IMR-90 (cell line): ENCODE data around the gene CYB5A. TPM values are rescaled to one million over a fixed set of nuclear protein-coding genes. Genes with fewer than 3 reads are reported as not detected.
A peak's percentile ranks its signal among the peaks of the same experiment; 100 is the strongest.

Experiments used
- ATAC-seq: fragments of 200-7000 bp; cut with Tn5 transposase; 2 replicates; pipeline ENCODE4 v1.9.1; 2020; ENCODE audit warnings: low read depth, mild to moderate bottlenecking, moderate library complexity
- BruUV-seq: library from RNA; stranded (reverse); fragments of 400-500 nt; replicated peaks from 2 replicates; lab custom pipeline; 2021; lab: Mats Ljungman, UMichigan
- CTCF ChIA-PET: fragments of 300-600 bp; formaldehyde crosslinking; extraction: SDS; loops from one replicate; lab custom pipeline; 2021; ENCODE audit warnings: antibody characterized with exemption; lab: Yijun Ruan, JAX
- POLR2A ChIA-PET: fragments of 300-600 bp; sonication (Branson Sonifier 250); formaldehyde crosslinking; loops from one replicate; lab custom pipeline; 2022; ENCODE audit warnings: antibody characterized with exemption; ENCODE audit not compliant: unreplicated experiment; lab: Charles Lee
- DNase-seq: peaks from one replicate; pipeline ENCODE4 v3.0.0; 2013
- H2AFZ ChIP-seq: replicated peaks from 2 replicates; pipeline ENCODE3; 2013; ENCODE audit warnings: low read length, mild to moderate bottlenecking; ENCODE audit not compliant: poor library complexity
- H2AK5ac ChIP-seq: 2 replicates; pipeline ENCODE4 v1.6.1; 2013; ENCODE audit warnings: low read depth, low read length, inconsistent platforms
- H2AK9ac ChIP-seq: replicated peaks from 2 replicates; pipeline ENCODE3; 2013; ENCODE audit warnings: mild to moderate bottlenecking, low read depth, low read length, moderate library complexity; ENCODE audit not compliant: poor library complexity
- H2BK120ac ChIP-seq: 2 replicates; pipeline ENCODE4 v1.6.1; 2013; ENCODE audit warnings: low read depth, low read length, inconsistent platforms
- H2BK15ac ChIP-seq: 3 replicates; pipeline ENCODE4 v1.6.1; 2013; ENCODE audit warnings: low read depth, low read length, inconsistent platforms
- H2BK20ac ChIP-seq: 2 replicates; pipeline ENCODE4 v1.6.1; 2013; ENCODE audit warnings: low read depth, mild to moderate bottlenecking, inconsistent platforms, low read length, moderate library complexity
- H2BK5ac ChIP-seq: 2 replicates; pipeline ENCODE4 v1.6.1; 2013; ENCODE audit warnings: mild to moderate bottlenecking, low read depth, low read length, inconsistent platforms; ENCODE audit not compliant: poor library complexity, severe bottlenecking
- H3K14ac ChIP-seq: replicated peaks from 2 replicates; pipeline ENCODE4 v1.6.1; 2013; ENCODE audit warnings: low read depth, low read length, inconsistent platforms
- H3K18ac ChIP-seq: 2 replicates; pipeline ENCODE4 v1.6.1; 2013; ENCODE audit warnings: low read depth, low read length, control low read depth
- H3K23ac ChIP-seq: 2 replicates; pipeline ENCODE4 v1.6.1; 2013; ENCODE audit warnings: low read depth, low read length, inconsistent platforms
- H3K27ac ChIP-seq: 2 replicates; pipeline ENCODE4 v1.5.1; 2013; ENCODE audit warnings: mild to moderate bottlenecking, control low read depth, low read length; ENCODE audit not compliant: insufficient read depth
- H3K27me3 ChIP-seq: 2 replicates; pipeline ENCODE4 v1.6.1; 2013; ENCODE audit warnings: low read length; ENCODE audit not compliant: control insufficient read depth, insufficient read depth
- H3K36me3 ChIP-seq: 2 replicates; pipeline ENCODE4 v1.6.1; 2013; ENCODE audit warnings: low read length, mixed read lengths; ENCODE audit not compliant: control insufficient read depth, insufficient read depth
- H3K4ac ChIP-seq: 2 replicates; pipeline ENCODE4 v1.6.1; 2013; ENCODE audit warnings: low read depth, low read length, inconsistent platforms
- H3K4me1 ChIP-seq: 2 replicates; pipeline ENCODE4 v1.6.1; 2013; ENCODE audit warnings: low read length, mixed read lengths; ENCODE audit not compliant: control insufficient read depth, insufficient read depth
- H3K4me2 ChIP-seq: 2 replicates; pipeline ENCODE4 v1.6.1; 2013; ENCODE audit warnings: low read depth, mild to moderate bottlenecking, control low read depth, low read length, moderate library complexity
- H3K4me3 ChIP-seq: 2 replicates; pipeline ENCODE4 v1.5.1; 2013; ENCODE audit warnings: low read depth, mild to moderate bottlenecking, control low read depth, low read length, moderate library complexity; ENCODE audit not compliant: insufficient read depth
- H3K56ac ChIP-seq: 2 replicates; pipeline ENCODE4 v1.6.1; 2013; ENCODE audit warnings: low read length, inconsistent platforms; ENCODE audit not compliant: insufficient read depth; ENCODE audit errors: extremely low read depth
- H3K79me1 ChIP-seq, 2 experiments: 2 replicates each; pipeline ENCODE4 v1.6.1; 2013; ENCODE audit warnings: low read length in 2 of 2, inconsistent platforms in 1 of 2, low read depth in 1 of 2
- H3K9ac ChIP-seq: 2 replicates; pipeline ENCODE4 v1.6.1; 2013; ENCODE audit warnings: low read depth, low read length, control low read depth
- H3K9me1 ChIP-seq: 2 replicates; pipeline ENCODE4 v1.6.1; 2013; ENCODE audit warnings: low read length, inconsistent platforms; ENCODE audit not compliant: insufficient read depth
- H3K9me3 ChIP-seq: 2 replicates; pipeline ENCODE4 v1.6.1; 2013; ENCODE audit warnings: low read length; ENCODE audit not compliant: control insufficient read depth, insufficient read depth
- H4K20me1 ChIP-seq: 2 replicates; pipeline ENCODE4 v1.6.1; 2013; ENCODE audit warnings: low read length, inconsistent platforms; ENCODE audit not compliant: insufficient read depth
- H4K5ac ChIP-seq: 2 replicates; pipeline ENCODE4 v1.6.1; 2013; ENCODE audit warnings: mild to moderate bottlenecking, low read depth, low read length, control low read depth
- H4K8ac ChIP-seq, 2 experiments: 2 replicates each; pipeline ENCODE4 v1.6.1; 2013; ENCODE audit warnings: low read depth in 2 of 2, low read length in 2 of 2, control low read depth in 1 of 2, inconsistent platforms in 1 of 2
- H4K91ac ChIP-seq: 2 replicates; pipeline ENCODE4 v1.6.1; 2013; ENCODE audit warnings: low read depth, low read length, inconsistent platforms; ENCODE audit not compliant: insufficient read depth
- CEBPB ChIP-seq: IDR thresholded peaks from 2 replicates; pipeline ENCODE4 v1.6.1; 2012; ENCODE audit warnings: low read depth, low read length, improper control_type of control experiment
- CHD1 ChIP-seq: IDR thresholded peaks from 2 replicates; pipeline ENCODE4 v1.6.1; 2012; ENCODE audit warnings: low read depth, low read length, improper control_type of control experiment
- FOS ChIP-seq: fragments of 150-350 bp; IDR thresholded peaks from 2 replicates; pipeline ENCODE4 v1.6.1; 2016; ENCODE audit warnings: low read depth, low read length
- MAFK ChIP-seq: IDR thresholded peaks from 2 replicates; pipeline ENCODE4 v1.6.1; 2012; ENCODE audit warnings: low read depth, low read length, improper control_type of control experiment
- MAZ ChIP-seq: IDR thresholded peaks from 2 replicates; pipeline ENCODE4 v1.6.1; 2012; ENCODE audit warnings: low read depth, mild to moderate bottlenecking, low read length, improper control_type of control experiment, moderate library complexity, borderline replicate concordance
- NFE2L2 ChIP-seq: fragments of 150-350 bp; IDR thresholded peaks from 2 replicates; pipeline ENCODE4 v1.6.1; 2016; ENCODE audit warnings: low read depth, mild to moderate bottlenecking, low read length
- POLR2A ChIP-seq: IDR thresholded peaks from 2 replicates; pipeline ENCODE4 v1.6.1; 2012; ENCODE audit warnings: mild to moderate bottlenecking, low read depth, low read length
- RAD21 ChIP-seq: IDR thresholded peaks from 2 replicates; pipeline ENCODE4 v1.6.1; 2012; ENCODE audit warnings: low read length, improper control_type of control experiment
- RCOR1 ChIP-seq: IDR thresholded peaks from 2 replicates; pipeline ENCODE4 v1.6.1; 2012; ENCODE audit warnings: mild to moderate bottlenecking, low read length, improper control_type of control experiment; ENCODE audit not compliant: insufficient replicate concordance
- RFX5 ChIP-seq: IDR thresholded peaks from 2 replicates; pipeline ENCODE4 v1.8.0; 2012; ENCODE audit warnings: low read depth, mild to moderate bottlenecking, low read length, moderate library complexity
- WGBS, 2 experiments: methylation state at CpG; one replicate each; pipeline versions ENCODE4 v1.1.5 to v1.1.7; 2013; ENCODE audit warnings: missing lambda C conversion rate in 2 of 2; ENCODE audit not compliant: insufficient read length in 1 of 2; ENCODE audit errors: extremely low coverage in 2 of 2; 5-methylcytosine and 5-hydroxymethylcytosine counted together
- dilution Hi-C: fragments of 300-500 bp; cut with HindIII; formaldehyde crosslinking; loops from one replicate; pipeline ENCODE4 v1.14.3; 2018; ENCODE audit warnings: low sequenced_read_pairs; ENCODE audit not compliant: unreplicated experiment
- in situ Hi-C: fragments of 300-500 bp; cut with MboI; formaldehyde crosslinking; loops from 3 replicates; pipeline ENCODE4 v1.14.3; 2019; ENCODE audit warnings: low sequenced_read_pairs, inconsistent platforms, mixed read lengths
- intact Hi-C: fragments of 100-400 bp; cut with micrococcal nuclease; formaldehyde crosslinking; loops from 2 replicates; pipeline ENCODE4 v1.10.0; 2022
- polyA plus RNA-seq, 3 experiments: library from polyadenylated mRNA; depleted of rRNA; stranded (reverse); fragments of >200 nt; gene quantifications; 2 replicates each; pipeline ENCODE4 v1.2.3, GENCODE V29; 2012; ENCODE audit warnings: low replicate concordance in 1 of 3
- total RNA-seq: library from RNA; depleted of rRNA; stranded (reverse); fragments of >200 nt; gene quantifications from 2 replicates; pipeline ENCODE4 v1.2.3, GENCODE V29; 2012
- TF ChIP-seq, protein P1 (sequence below): fragments of 150-350 bp; IDR thresholded peaks from 2 replicates; pipeline ENCODE4 v1.6.1; 2016; ENCODE audit warnings: low read depth, mild to moderate bottlenecking, low read length, moderate library complexity, borderline replicate concordance

The CYB5A gene
- total and polyA plus RNA-seq, 2 of the 4 experiments (the other 2 are of a cell fraction): 13.4 to 47.9 TPM

DNA sequence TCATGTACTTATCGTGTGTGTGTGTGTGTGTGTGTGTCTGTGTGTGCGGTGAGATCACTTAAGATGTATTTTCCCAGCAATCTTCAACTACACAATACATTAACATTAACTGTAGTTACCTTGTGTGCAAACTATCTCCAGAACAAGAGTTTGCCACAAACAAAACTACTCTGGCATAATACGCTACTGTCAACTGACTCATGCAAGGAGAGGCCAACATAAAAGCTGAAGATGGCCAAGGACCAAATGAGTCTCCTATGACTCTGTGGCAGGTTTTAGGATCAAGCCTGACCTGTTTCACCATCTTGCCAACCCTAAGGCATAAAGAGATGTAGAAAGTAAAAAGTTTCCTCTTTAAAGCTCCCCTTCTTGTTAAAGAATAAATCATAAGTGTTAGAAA, 20.1 kb downstream of the CYB5A start:
- Histone ChIP-seq H4K91ac (no peak overlapping the region), H3K9ac (no peak overlapping the region), H3K14ac (no peak overlapping the region), H2BK20ac (no peak overlapping the region), H4K20me1 (peaks cover 5% of the 10 kb centered on the region; the same call in 1 of the 2 replicates), H2BK15ac (no peak overlapping the region), H3K27ac (no peak overlapping the region), H4K8ac (no peak overlapping the region), H2BK120ac (no peak overlapping the region), H3K4me1 (no peaks in the 10 kb centered on the region), H3K23ac (no peak overlapping the region), H2AK5ac (no peak overlapping the region), H3K9me1 (0 out of 2 replicates have a peak, but pooled peaks cover 3% of the 10 kb centered on the region), H3K27me3 (no peaks in the 10 kb centered on the region), H3K18ac (no peak overlapping the region), H3K4me3 (no peak overlapping the region), H3K79me1 (peaks cover 6 to 13% of the 10 kb centered on the region in 2 experiments; a peak in 2 of 4 replicates), H3K36me3 (no peaks in the 10 kb centered on the region), H4K5ac (no peak overlapping the region), H2BK5ac (no peak overlapping the region), H3K4me2 (no peak overlapping the region), H3K4ac (no peak overlapping the region), H2AFZ (no peak overlapping the region), H3K9me3 (no peaks in the 10 kb centered on the region), H2AK9ac (no peak overlapping the region), H3K56ac (no peak overlapping the region)
- WGBS, 2 experiments: 80% methylated on average over 1 of the region's 3 CpGs; no CpG with 5 or more reads in 1 of the 2 experiments
- TF ChIP-seq, protein P1, sequence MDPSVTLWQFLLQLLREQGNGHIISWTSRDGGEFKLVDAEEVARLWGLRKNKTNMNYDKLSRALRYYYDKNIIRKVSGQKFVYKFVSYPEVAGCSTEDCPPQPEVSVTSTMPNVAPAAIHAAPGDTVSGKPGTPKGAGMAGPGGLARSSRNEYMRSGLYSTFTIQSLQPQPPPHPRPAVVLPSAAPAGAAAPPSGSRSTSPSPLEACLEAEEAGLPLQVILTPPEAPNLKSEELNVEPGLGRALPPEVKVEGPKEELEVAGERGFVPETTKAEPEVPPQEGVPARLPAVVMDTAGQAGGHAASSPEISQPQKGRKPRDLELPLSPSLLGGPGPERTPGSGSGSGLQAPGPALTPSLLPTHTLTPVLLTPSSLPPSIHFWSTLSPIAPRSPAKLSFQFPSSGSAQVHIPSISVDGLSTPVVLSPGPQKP: no peak
- TF ChIP-seq RAD21: no peak
- no peak for TF ChIP-seq NFE2L2
- TF ChIP-seq RCOR1: no peak
- TF ChIP-seq RFX5: no peak
- no peak for TF ChIP-seq CHD1
- no peak for TF ChIP-seq MAZ
- no peak for TF ChIP-seq FOS
- no peak for TF ChIP-seq POLR2A
- TF ChIP-seq CEBPB: no peak
- no peak for TF ChIP-seq MAFK
- POLR2A ChIA-PET: no interaction called here
- no TSS peak for BruUV-seq
- dilution Hi-C loops (no loop called here), intact Hi-C loops (no loop called here), in situ Hi-C loops (no loop called here)
- DNase-seq: peak; percentile 17
- no peak for ATAC-seq
- CTCF ChIA-PET: no interaction called here
